Stimulated activated CD8-positive, alpha-beta memory T cell treated with anti-CD3 and anti-CD28 coated beads, Interleukin-7, amount 100 ng/mL, for 4 hours (primary cell): ENCODE data around the gene ITGAV.

Source experiments
- DNase-seq, 2 donors: peaks; one replicate each; pipeline ENCODE4 v3.0.0-alpha.2; 2020; ENCODE audit warnings: low read depth in 2 of 2

Gene ITGAV

GRCh38 chr2:186612555-186613440 lies 22.9 kb downstream of the ITGAV start:
- no peak for DNase-seq

- no peak for DNase-seq
Measured at GRCh38 chr2:186614373-186614772, 24.5 kb downstream of the ITGAV start.

GRCh38 chr2:186617148-186617547 lies 27.3 kb downstream of the ITGAV start:
- no peak for DNase-seq

- no peak for DNase-seq
Measured at GRCh38 chr2:186617771-186618170, 27.9 kb downstream of the ITGAV start.

- no peak for DNase-seq
Measured at GRCh38 chr2:186618696-186619095, 28.8 kb downstream of the ITGAV start.

GRCh38 chr2:186623084-186623483 lies 33.2 kb downstream of the ITGAV start:
- DNase-seq: no peak

- DNase-seq: no peak
Measured at GRCh38 chr2:186624276-186624675, 34.4 kb downstream of the ITGAV start.

- DNase-seq: no peak
Measured at GRCh38 chr2:186629250-186629996, 39.6 kb downstream of the ITGAV start.

GRCh38 chr2:186632417-186632816 lies 42.6 kb downstream of the ITGAV start:
- DNase-seq: no peak

GRCh38 chr2:186634701-186635100 lies 44.8 kb downstream of the ITGAV start:
- DNase-seq: no peak

GRCh38 chr2:186636800-186637496 lies 47.1 kb downstream of the ITGAV start:
- no peak for DNase-seq

- DNase-seq: no peak
Measured at GRCh38 chr2:186637497-186637800, 47.6 kb downstream of the ITGAV start.

- no peak for DNase-seq
Measured at GRCh38 chr2:186639939-186640338, 50.1 kb downstream of the ITGAV start.

- DNase-seq: no peak
Measured at GRCh38 chr2:186641132-186641806, 51.4 kb downstream of the ITGAV start.

GRCh38 chr2:186641807-186642321 lies 52.0 kb downstream of the ITGAV start:
- no peak for DNase-seq

- DNase-seq: no peak
Measured at GRCh38 chr2:186644791-186645190, 54.9 kb downstream of the ITGAV start.

GRCh38 chr2:186645999-186646398 lies 56.1 kb downstream of the ITGAV start:
- DNase-seq: no peak

- DNase-seq: no peak
Measured at GRCh38 chr2:186648130-186648529, 58.3 kb downstream of the ITGAV start.

GRCh38 chr2:186653511-186653910 lies 63.7 kb downstream of the ITGAV start:
- no peak for DNase-seq

- DNase-seq: no peak
Measured at GRCh38 chr2:186659383-186659782, 69.5 kb downstream of the ITGAV start.

- no peak for DNase-seq
Measured at GRCh38 chr2:186664385-186665043, 74.7 kb downstream of the ITGAV start.
